AG04449 (cell line): ENCODE data around the gene RNLS.

Experiments
- CTCF ChIA-PET: fragments of 350-600 bp; formaldehyde crosslinking; extraction: SDS; loops from one replicate; lab custom pipeline; 2021; ENCODE audit warnings: antibody characterized with exemption; lab: Yijun Ruan, JAX
- POLR2A ChIA-PET: fragments of 400-600, 350-600 bp; formaldehyde crosslinking; extraction: SDS; loops from one replicate; lab custom pipeline; 2020; ENCODE audit warnings: antibody characterized with exemption, inconsistent platforms; lab: Yijun Ruan, JAX
- DNase-seq: peaks from one replicate; pipeline ENCODE4 v3.0.0-alpha.2; 2010; ENCODE audit warnings: low read depth, low spot score
- H3K4me3 ChIP-seq: 2 replicates; pipeline ENCODE4 v1.5.1; 2011; ENCODE audit warnings: low read depth, mild to moderate bottlenecking, control low read depth, low read length
- TF ChIP-seq, protein P1 (sequence below): IDR thresholded peaks from one replicate; pipeline ENCODE4 v1.5.1; 2011; ENCODE audit warnings: mild to moderate bottlenecking, moderate library complexity, low read length, control low read depth, inconsistent platforms; ENCODE audit not compliant: insufficient read depth; ENCODE audit errors: missing control alignments

The RNLS gene

GRCh38 chr10:88582806-88583583, at the start of gene RNLS:
Gene RNLS (minus strand): TSS chr10:88583318.
- CTCF ChIA-PET: interaction anchor here (0.6 to 5.0 kb wide), 29 partner anchors 10 to 756 kb away, joined by 3 to 50 read pairs (median 4); no protein-coding TSS in a partner anchor
- TF ChIP-seq, protein P1, sequence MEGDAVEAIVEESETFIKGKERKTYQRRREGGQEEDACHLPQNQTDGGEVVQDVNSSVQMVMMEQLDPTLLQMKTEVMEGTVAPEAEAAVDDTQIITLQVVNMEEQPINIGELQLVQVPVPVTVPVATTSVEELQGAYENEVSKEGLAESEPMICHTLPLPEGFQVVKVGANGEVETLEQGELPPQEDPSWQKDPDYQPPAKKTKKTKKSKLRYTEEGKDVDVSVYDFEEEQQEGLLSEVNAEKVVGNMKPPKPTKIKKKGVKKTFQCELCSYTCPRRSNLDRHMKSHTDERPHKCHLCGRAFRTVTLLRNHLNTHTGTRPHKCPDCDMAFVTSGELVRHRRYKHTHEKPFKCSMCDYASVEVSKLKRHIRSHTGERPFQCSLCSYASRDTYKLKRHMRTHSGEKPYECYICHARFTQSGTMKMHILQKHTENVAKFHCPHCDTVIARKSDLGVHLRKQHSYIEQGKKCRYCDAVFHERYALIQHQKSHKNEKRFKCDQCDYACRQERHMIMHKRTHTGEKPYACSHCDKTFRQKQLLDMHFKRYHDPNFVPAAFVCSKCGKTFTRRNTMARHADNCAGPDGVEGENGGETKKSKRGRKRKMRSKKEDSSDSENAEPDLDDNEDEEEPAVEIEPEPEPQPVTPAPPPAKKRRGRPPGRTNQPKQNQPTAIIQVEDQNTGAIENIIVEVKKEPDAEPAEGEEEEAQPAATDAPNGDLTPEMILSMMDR: peak; percentile 88
- POLR2A ChIA-PET: interaction anchor here (1.0 kb wide), 1 partner anchor 9 kb away, joined by 3 read pairs; no protein-coding TSS in a partner anchor
- peak within 1 kb of the TSS; percentile 59 for H3K4me3 ChIP-seq
- no peak for DNase-seq

GRCh38 chr10:88624840-88625239, 41.7 kb upstream of the RNLS start:
- ChIA-PET CTCF (no interaction called here), POLR2A (no interaction called here)
- TF ChIP-seq, protein P1: no peak
- no peak overlapping the region for H3K4me3 ChIP-seq
- no peak for DNase-seq

- CTCF ChIA-PET: interaction anchor here (2.1 kb wide), 1 partner anchor 41 kb away, joined by 5 read pairs; the partner anchor contains the start of gene RNLS
- DNase-seq: no peak
- TF ChIP-seq, protein P1: no peak
- POLR2A ChIA-PET: no interaction called here
- H3K4me3 ChIP-seq: no peak overlapping the region
Measured at GRCh38 chr10:88623835-88624234, 40.7 kb upstream of the RNLS start.

DNA sequence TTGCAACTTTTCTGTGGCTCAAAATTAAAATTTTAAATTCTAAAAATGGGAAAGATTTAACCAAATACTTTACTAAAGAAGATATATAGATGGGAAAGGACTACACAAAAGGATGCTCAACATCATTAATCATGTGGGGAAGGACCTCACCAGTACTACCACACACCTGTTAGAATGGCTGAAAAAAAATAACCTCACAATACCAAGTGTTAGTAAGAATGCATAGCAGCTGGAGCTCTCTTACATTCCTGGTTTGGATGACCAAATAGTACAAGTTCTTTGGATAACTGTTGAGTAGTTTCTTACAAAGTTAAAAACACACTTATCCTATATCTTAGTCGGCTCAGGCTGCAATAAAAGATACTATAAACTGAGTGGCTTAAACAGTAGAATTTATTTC, 37.3 kb upstream of the RNLS start:
- CTCF ChIA-PET: interaction anchor here (1.2 kb wide), 1 partner anchor 11 kb away, joined by 4 read pairs; no protein-coding TSS in a partner anchor

GRCh38 chr10:88618496-88618895, 35.4 kb upstream of the RNLS start:
- POLR2A ChIA-PET: no interaction called here
- CTCF ChIA-PET: interaction anchor here (1.0 to 1.6 kb wide), 2 partner anchors 43 to 189 kb away, joined by 3 read pairs; no protein-coding TSS in a partner anchor

More for the DNA sequence above, 37.3 kb upstream of the RNLS start:
- TF ChIP-seq, protein P1: no peak
- DNase-seq: no peak
- no peak overlapping the region for H3K4me3 ChIP-seq
- POLR2A ChIA-PET: no interaction called here

DNA sequence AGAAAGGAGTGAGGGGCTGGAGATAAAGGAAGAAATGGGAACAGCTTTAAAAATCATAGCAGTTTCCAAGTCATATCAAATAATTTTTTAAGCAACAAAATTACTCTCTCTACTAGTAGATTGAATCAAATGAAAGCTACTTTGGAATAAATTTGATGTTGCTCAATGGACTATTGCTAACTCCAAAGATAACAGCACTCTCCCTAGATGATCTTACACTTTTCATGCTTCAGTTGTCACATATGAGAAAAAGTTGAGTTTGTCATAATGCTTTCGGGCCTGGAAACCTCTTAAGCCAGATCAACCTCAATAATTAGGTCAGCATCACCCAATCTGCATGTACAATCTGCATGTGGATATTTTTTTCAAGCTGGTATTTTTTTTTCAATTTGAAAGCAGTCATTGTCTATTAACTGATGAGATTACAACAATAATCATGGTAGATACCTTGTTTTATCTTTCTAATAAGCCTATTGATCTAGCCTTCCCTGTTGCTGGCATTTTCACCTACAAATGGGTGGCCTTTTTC, 34.7 kb upstream of the RNLS start:
- ChIA-PET POLR2A (no interaction called here), CTCF (interaction anchor here (1.0 to 1.6 kb wide), 3 partner anchors 35 to 190 kb away, joined by 3 to 6 read pairs (median 3); partner anchors contain the start of gene RNLS)
- no peak overlapping the region for H3K4me3 ChIP-seq
- TF ChIP-seq, protein P1: no peak
- no peak for DNase-seq

More at GRCh38 chr10:88618496-88618895, 35.4 kb upstream of the RNLS start:
- TF ChIP-seq, protein P1: no peak
- no peak overlapping the region for H3K4me3 ChIP-seq
- DNase-seq: no peak
